ENCODE data around the gene REEP5. TPM values are rescaled to one million over a fixed set of nuclear protein-coding genes. Genes with fewer than 3 reads are reported as not detected.

REEP5 gene
- total RNA-seq, 1 experiment from 2014 or later = 46.2 TPM

GRCh38 chr5:112930082-112930344 is 8.0 kb upstream of the REEP5 start:
- Histone ChIP-seq H2AFZ (ENCODE audit: low read length) (no peak overlapping the region), H2BK5ac (ENCODE audit: insufficient read length, low read length) (no peak overlapping the region), H3K79me2 (ENCODE audit: insufficient read depth, low read length) (no peaks in the 10 kb centered on the region), H3K4ac (ENCODE audit: low read depth, low read length) (no peak overlapping the region), H3K79me1 (ENCODE audit: insufficient read depth, low read depth, low read length, poor library complexity, severe bottlenecking) (no peaks in the 10 kb centered on the region), H3T11ph (ENCODE audit: low read length) (no peak overlapping the region), H3K23ac (ENCODE audit: insufficient read length, low read depth, low read length) (no peak overlapping the region), H3K27me3 (ENCODE audit: insufficient read depth, low read length) (no peaks in the 10 kb centered on the region), H3K4me1 (ENCODE audit: insufficient read depth, low read length) (no peaks in the 10 kb centered on the region), H3K18ac (ENCODE audit: insufficient read length, low read depth, low read length) (no peak overlapping the region), H3K14ac (ENCODE audit: insufficient read depth, low read length) (no peak overlapping the region), H3K56ac (ENCODE audit: insufficient read length, low read depth, low read length) (no peak overlapping the region), H3K4me2 (ENCODE audit: insufficient read depth, insufficient read length, low read length) (no peak overlapping the region), H2BK20ac (ENCODE audit: low read depth, low read length, poor library complexity, severe bottlenecking) (no peak overlapping the region), H4K5ac (ENCODE audit: insufficient read length, low read depth, low read length) (no peak overlapping the region), H2BK12ac (ENCODE audit: insufficient read length, low read depth, low read length) (no peak overlapping the region), H3K9me3 (ENCODE audit: control insufficient read depth, low read depth, low read length) (no peaks in the 10 kb centered on the region), H2AK5ac (ENCODE audit: insufficient read length, low read length) (no peak overlapping the region), H4K20me1 (ENCODE audit: control insufficient read depth, insufficient read depth, insufficient read length) (no peaks in the 10 kb centered on the region), H3K27ac (ENCODE audit: insufficient read length, low read depth, low read length) (no peak overlapping the region), H2BK120ac (ENCODE audit: low read depth, low read length, poor library complexity, severe bottlenecking) (no peak overlapping the region), H3K9ac (ENCODE audit: extremely low read depth, insufficient read length, low read length) (no peak overlapping the region), H3K23me2 (ENCODE audit: insufficient read length, low read depth, low read length, poor library complexity, severe bottlenecking) (no peaks in the 10 kb centered on the region), H2BK15ac (ENCODE audit: low read depth, low read length) (no peak overlapping the region), H4K91ac (ENCODE audit: insufficient read length, low read depth, low read length) (no peak overlapping the region), H4K8ac (replicated peaks; ENCODE audit: insufficient read length, low read depth, low read length) (no peak overlapping the region)
- WGBS (ENCODE audit: extremely low coverage, insufficient read length, low lambda C conversion rate) = no CpG with 5 or more reads among the region's 1 CpG
- Mint-ChIP-seq H3K27me3 (ENCODE audit: low read depth) (0 out of 2 replicates have a peak, but pooled peaks cover 1% of the 10 kb centered on the region), H3K4me3 (no peak overlapping the region), H3K36me3 (ENCODE audit: insufficient read depth in 1 of 3, low read depth in 3 of 3) (no peaks in the 10 kb centered on the region; a peak in 1 of 7 replicates), H3K4me1 (peaks cover 4 to 5% of the 10 kb centered on the region in 2 experiments), H3K9me3 (no peaks in the 10 kb centered on the region), H3K27ac (no peak overlapping the region)
- DNase-seq = no peak
- TF ChIP-seq CTCF (conservative IDR thresholded peaks at IDR 0.05) = no peak
